ENCODE results near the gene RBBP8NL. TPM values are rescaled to one million over a fixed set of nuclear protein-coding genes. Genes with fewer than 3 reads are reported as not detected.

Gene RBBP8NL
- total and polyA plus RNA-seq, 2 of the 8 experiments (the other 6 are each of a cell fraction or from before 2014, with no cell fraction given): 0.43 to 0.48 TPM

DNA sequence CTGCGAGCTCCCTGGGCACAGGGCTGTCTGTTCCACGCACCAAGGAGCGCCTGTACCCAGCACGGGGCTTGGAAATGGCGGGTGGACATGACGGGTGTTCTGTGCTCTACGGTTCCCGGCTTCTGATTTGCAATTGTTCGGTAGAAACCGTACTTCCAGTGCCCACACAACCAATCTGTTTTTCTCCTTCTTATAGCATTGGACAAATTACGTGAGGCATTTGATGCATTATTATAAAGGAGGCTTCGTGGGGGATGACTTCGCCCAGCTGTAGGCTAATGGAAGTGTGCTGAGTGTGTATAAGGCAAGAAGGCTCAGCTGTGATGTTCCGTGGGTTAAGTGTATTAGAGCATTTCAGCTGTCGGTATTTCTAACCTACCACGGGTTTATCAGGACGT, 50.3 kb downstream of the RBBP8NL start (continued):
- no peak for TF ChIP-seq JUN (IDR thresholded peaks at IDR 0.05; ENCODE audit: low read depth, low read length)

Data from H1 (cell line).